Kidney capillary endothelial cell (primary cell): Measurements from ENCODE around the gene SLC13A4.
"Not testable (repeated sequence)": the region's sequence is repeated elsewhere in the genome, so short reads cannot be mapped to it uniquely, and the experiment has no call there.

ENCODE experiments used
- DNase-seq: peaks from one replicate; pipeline ENCODE4 v3.0.0-alpha.2; 2018; ENCODE audit warnings: low spot score

The SLC13A4 gene

DNA sequence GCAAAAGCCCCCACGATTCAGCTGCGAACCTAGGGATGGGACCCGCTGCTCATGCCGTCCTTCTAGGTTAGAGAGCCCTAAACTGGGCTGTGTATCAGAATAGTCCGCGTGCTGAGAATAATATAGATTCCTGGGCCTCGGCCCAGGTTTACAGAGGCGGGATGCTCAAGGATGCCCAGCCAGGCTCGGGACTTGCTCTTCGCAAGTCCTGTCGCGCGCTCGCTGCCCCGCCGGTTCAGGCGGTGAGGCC, 65.9 kb downstream of the SLC13A4 start:
- no peak for DNase-seq

DNA sequence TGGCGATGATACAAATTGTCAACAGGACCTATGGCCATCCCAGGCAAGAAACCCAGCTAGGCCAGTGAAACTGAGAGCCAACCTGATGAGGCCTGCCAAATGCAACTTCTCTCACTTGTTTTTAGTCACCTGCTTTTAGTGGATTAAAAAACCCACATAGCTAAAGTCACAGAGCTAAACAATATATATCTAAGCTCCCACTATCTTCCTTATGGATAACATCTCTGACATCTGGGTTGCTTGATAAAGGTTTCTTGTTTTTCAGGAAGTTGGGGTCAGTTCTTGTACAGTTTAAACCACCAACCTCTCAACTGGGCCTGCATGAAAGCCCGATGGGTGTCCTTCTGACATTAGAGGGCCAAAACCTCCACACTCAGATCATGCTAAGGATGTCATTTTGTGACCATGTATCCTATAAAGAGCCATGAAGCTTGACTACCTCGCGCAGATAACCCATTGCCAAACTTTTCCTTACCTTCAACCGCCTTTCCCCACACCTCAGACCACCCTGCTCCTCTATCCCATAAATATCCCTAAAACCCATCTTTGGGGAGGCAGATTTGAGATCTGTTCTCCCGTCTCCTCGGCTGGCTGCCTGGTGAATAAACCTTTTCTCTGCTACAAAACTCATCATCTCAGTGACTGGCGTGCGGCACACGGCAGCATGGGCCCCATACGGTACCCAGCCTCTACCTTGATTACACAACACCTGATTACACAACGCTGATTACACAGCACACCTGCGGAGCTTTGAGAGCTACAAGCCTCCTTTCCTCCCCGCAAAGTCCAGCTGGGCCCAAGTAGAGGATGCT, 66.5 kb downstream of the SLC13A4 start:
- DNase-seq: no peak

DNA sequence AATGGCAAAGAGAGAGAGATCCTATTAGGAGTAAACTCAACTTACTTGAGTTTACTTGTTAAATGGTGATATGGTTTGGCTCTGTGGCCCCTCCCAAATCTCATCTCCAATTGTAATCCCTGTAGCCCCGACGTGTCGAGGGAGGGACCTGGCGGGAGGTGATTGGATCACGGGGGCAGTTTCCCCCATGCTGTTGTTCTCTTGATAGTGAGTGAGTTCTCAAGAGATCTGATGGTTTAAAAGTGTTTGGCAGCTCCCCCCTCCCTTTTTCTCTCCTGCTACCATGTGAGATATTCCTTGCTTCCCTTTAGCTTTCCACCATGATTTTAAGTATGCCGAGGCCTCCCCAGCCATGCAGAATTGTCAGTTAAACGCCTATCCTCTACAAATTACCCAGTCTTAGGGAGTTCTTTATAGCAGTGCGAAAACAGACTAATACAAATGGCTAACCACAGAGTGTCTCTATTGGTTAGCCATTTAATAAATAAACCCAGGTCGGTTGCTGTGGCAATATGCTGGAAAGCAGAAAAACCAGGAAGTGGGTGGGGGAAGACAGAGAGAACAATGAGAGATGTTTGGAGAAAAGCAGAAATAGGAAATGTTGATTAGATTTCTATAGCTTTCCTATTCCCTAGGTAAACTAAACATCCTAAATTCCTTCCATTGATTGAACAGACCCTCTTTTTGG, 68.7 kb downstream of the SLC13A4 start:
- DNase-seq: no peak

DNA sequence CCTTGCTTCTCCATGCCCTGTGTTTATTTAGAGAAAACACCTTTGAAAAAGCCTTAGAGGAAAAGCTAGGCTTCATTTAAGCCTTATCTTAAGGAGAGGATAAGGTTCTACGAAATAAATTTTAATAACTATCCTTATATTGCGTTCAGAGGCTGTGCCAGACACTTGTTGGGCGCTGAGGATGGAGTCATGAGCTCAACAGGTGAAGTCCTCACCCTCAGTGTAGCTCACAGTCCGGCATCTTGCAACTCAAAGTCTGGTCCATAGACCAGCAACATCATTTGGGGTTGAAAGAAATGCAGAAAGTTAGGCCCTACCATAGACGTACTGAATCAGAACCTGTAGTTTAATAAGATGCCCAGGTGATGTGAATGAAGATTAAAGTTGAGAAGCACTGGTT, 69.4 kb downstream of the SLC13A4 start:
- no peak for DNase-seq

DNA sequence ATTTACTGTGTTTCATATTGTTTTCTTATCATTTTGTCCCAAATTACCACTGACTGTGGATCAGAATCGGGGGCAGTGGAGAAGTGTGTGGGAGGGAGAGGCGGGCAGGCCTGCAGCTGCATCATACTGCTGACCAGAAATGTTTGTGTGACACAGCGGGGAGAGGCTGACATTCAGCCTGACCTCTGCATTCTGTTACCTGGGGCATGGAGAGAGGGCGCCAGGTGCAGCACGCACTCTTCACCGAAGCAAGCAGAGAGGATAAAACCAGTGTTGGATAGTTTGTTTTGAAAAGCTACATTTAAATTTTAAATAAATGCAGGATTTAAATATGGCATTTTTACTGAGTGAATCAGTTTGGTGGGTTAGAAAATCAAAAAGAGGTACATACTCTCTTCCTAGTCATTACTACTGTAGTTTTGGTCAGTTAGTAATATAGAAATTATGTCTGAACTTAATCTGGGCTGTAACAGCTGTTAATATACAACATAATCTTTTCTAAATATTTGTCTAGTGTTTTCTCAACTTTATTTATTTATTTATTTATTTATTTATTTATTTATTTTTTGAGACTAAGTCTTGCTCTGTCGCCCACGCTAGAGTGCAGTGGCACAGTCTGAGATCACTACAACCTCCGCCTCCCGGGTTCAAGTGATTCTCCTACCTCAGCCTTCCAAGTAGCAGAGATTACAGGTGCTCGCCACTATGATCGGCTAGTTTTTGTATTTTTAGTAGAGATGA, 74.5 kb downstream of the SLC13A4 start:
- DNase-seq: no peak

DNA sequence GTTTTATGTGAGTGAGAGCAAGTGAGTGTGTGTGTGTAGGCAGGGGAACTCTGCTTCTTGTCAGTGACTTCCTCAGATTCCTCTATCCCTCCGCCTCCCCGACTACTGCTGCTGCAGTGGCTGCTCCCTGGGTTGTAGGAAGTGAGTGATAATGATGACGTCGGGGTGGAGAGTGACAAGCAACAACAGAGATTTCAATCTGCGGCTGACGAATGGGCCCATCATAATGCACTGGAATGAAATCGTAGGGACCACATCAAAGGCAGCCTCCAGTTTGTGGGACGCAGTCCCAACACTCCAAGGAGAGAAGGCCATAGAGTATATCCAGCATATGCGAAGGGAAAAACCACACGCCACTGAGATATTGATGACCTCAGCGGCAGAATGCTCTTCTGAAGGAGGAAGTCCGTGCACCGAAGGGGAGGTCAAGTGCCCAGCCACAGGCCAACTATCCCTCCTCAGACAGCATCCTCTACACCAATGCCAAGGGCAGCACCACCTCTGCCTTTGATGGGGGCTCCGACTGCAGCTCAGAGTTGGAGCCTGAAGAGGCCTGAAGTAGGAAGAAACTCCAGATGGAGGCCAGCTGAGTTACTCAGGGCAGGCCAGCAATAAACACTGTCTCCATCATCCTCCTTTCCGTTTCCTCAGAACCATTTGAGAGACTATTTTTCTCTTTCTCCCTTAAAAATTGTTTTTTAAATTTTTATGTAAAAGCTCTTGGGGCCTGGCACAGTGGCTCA, 77.0 kb downstream of the SLC13A4 start:
- DNase-seq: no peak

DNA sequence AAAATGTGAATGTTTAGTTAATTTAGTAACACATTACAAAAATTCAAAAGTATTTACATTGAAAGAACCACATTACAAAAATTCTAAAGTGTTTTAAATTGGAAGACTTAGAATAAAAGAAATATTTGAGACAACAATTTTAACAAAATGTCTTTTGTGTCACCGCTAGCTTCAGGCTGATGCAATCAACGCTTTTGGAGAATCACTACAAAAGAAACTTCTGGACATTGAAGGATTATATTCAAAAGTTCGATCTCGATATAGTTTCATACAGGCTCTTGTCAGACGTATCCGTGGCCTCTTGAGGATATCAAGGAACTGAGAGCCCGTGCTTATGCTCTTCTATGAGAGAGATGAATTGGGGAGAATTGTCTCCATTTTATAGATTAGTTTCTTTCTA, 79.8 kb downstream of the SLC13A4 start:
- no peak for DNase-seq

DNA sequence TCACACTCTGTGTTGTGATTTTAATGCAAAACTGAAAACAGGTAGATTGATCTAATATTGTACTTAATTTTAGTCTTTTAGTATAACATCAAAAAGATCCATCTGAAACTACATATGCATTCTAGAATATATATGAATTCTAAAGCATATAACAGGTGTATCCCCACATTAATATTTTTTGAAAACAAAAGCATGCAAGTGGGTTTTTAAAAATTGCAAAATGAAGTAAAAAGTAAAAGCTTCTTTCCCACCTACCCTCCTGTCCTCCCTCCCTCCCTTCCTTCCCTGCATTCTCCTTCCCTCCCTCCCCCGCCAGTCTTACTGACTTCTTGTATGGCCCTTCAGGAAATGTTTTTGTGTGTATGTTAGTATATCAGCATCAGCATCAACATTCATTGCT, 80.2 kb downstream of the SLC13A4 start:
- no peak for DNase-seq

DNA sequence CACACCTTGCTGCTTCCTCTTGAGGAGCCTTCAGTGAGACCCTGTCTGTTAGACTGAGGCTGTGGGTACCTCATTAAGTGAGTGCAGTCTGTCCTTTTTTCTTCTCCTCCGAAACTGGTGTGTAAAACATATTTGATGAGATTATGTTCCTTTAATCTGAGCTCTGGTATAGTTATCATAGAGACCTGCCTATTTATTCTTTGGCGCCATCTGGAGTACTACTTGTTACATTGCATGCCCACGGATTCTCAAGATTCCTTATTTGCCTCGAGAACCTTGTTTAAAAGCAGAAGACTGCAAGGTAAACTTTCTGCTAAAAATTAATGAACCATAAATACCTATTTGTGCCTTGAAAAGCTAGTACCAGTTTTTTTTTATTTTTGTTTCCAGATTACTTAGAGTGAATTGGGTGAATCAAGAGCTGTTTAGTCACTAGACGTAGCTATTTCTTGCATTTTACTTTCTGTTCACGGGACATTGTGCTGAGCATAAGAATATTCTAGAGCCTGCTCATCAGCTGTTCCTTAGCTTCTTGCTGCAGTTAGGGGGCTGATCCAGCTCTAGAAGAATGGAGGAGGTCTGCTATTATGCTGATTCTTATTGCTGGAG, 82.6 kb downstream of the SLC13A4 start:
- DNase-seq: peak; percentile 48

DNA sequence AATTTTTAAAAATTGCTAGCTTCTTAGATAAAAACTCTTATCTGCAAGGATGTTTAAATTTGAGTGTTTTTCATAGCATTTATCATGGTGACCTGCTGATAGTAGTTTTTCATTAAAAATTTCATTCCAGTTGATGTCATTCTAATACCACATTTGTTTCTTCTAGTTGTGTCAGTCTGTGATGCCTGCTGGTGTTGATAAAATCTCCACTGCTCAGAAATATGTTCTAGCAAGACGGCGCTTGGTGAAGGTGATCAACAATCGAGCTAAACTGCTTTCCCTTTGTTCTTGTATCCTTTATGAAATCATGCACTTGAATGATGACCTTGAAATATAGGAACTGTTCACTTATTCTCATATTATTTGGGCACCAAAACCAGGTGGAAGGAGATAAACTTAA, 83.3 kb downstream of the SLC13A4 start:
- DNase-seq: no peak

DNA sequence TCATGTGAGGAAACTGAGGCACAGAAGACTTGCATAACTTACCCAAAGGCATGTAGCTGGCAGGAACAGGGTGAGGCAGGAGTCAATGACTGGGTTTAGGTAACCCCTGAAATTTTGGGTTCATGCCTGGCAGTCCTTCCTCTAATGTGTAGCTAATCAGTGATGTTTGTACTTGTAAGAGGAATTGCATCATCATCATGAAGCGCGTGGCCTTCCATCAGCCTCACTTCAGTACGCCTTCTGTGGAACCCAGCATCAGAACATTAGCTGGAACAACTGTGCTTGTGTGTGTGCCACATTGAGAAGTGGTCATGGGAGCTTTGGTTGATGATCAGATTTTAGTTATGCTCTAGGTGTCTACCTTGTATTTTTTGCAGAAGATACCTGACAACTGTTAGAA, 83.8 kb downstream of the SLC13A4 start:
- DNase-seq: no peak

DNA sequence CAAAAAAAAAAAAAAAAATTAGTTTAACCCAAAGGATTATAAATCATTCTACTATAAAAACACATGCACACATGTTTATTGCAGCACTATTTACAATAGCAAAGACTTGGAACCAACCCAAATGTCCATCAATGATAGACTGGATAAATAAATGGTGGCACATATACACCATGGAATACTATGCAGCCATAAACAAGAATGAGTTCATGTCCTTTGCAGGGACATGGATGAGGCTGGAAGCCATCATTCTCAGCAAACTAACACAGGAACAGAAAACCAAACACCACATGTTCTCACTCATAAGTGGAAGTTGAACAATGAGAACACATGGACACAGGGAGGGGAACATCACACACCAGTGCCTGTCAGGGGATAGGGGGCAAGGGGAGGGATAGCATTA, 88.3 kb downstream of the SLC13A4 start:
- not testable (repeated sequence) for DNase-seq

DNA sequence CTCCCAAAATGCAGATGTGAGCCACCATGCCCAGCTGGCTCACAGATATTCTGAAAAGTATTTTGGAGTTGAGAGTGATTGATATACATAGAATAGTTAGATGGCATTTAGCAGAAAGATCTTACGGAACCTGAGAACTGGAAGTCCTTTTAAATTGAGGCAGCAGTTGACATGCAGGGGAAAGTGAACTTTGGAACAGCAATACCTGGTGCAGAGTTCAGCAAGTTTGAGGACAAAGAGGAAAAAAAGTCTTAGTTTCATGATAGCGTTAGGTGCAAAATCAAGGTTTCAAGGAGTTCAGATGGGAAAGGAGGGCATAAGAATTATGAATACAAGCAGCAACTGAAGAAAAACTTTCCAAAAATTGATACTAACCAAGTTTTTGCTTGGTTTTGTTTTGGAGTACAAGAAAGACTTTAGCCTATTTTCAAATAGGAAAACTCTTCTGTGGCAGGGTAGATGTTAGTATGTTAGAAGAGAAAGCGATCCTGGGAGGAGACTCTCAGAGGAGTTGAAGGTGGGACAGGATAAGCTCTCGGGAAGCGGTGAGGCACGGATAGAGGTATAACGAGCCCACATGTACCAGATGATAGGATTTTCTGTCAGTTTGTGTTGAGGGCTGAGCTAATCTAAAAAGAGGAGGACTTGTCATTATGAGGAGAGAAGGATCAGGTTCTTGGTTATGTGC, 93.7 kb downstream of the SLC13A4 start:
- no peak for DNase-seq
